Ovary (tissue), 9 donors: ENCODE data around the gene VPS13A. TPM values are rescaled to one million over a fixed set of nuclear protein-coding genes. Genes with fewer than 3 reads are reported as not detected.

Source experiments
- DNase-seq, 5 donors: peaks; one replicate each; pipeline ENCODE4 v3.0.0-alpha.2; 2019 to 2020
- H3K27ac ChIP-seq, 2 donors: fragments of 200-600 bp; one replicate each; pipeline versions ENCODE4 v1.5.1 to v1.8.0; 2019 to 2022
- H3K27me3 ChIP-seq: fragments of 200-600 bp; one replicate; pipeline ENCODE4 v1.8.0; 2022
- H3K36me3 ChIP-seq: fragments of 200-600 bp; sonication (generic); one replicate; pipeline ENCODE4 v1.5.1; 2019
- H3K4me1 ChIP-seq: one replicate; pipeline ENCODE4 v1.8.1; 2013; ENCODE audit warnings: mild to moderate bottlenecking, moderate library complexity; ENCODE audit not compliant: insufficient read depth
- H3K4me3 ChIP-seq: fragments of 200-600 bp; sonication (generic); one replicate; pipeline ENCODE4 v1.5.1; 2017
- H3K9me3 ChIP-seq, 2 donors: fragments of 200-600 bp in 1 of 2; sonication (generic) in 1 of 2; one replicate each; pipeline versions ENCODE4 v1.5.1 to v1.8.1; 2013 to 2019; ENCODE audit warnings: mild to moderate bottlenecking in 1 of 2, moderate library complexity in 1 of 2
- CTCF ChIP-seq, 3 donors: fragments of 450-650 bp in 2 of 3; fragments of 200-600 bp in 1 of 3; IDR thresholded peaks; one replicate each; pipeline versions ENCODE4 v1.5.1 to v1.8.0; 2016 to 2022; ENCODE audit warnings: antibody characterized with exemption in 3 of 3, mild to moderate bottlenecking in 1 of 3
- EP300 ChIP-seq: sonication (generic); formaldehyde crosslinking; IDR thresholded peaks from one replicate; pipeline ENCODE4 v1.6.1; 2017; ENCODE audit warnings: antibody characterized with exemption
- POLR2A ChIP-seq: fragments of 450-650 bp; IDR thresholded peaks from one replicate; pipeline ENCODE4 v1.6.1; 2017; ENCODE audit warnings: antibody characterized with exemption, mild to moderate bottlenecking, moderate library complexity
- WGBS, 3 donors: extraction: QIAGEN DNeasy Blood & Tissue Kit in 1 of 3; methylation state at CpG; one replicate each; pipeline versions ENCODE4 v1.1.5 to v1.1.7; 2013 to 2017; 5-methylcytosine and 5-hydroxymethylcytosine counted together
- intact Hi-C, 4 donors: fragments of 100-400 bp; cut with DNase I; formaldehyde crosslinking; loops; one replicate each; pipeline versions ENCODE4 v1.11.0 to v1.15.1; 2022 to 2023
- polyA plus RNA-seq, 2 donors: library from polyadenylated mRNA; stranded (reverse); fragments of 200-250 nt in 1 of 2; fragments of 350-450 nt in 1 of 2; fragmentation: Illumina TruSeq in 1 of 2; extraction: RNeasy Lipid Tissue Mini Kit (QIAGEN cat#74804) in 1 of 2; gene quantifications; one replicate each; pipeline ENCODE4 v1.2.3, GENCODE V29; 2013 to 2014
- total RNA-seq, 7 donors: library from RNA; depleted of rRNA in 2 of 7; stranded (reverse); fragments of >200 nt in 2 of 7; fragmentation: NEBNext Ultra II Directional in 3 of 7; extraction: Animal tissue kit (Norgen Biotek cat#: 25700) in 3 of 7; gene quantifications; one replicate each; pipeline versions ENCODE4 v1.1.0 to v1.2.4, GENCODE V29; 2016 to 2023
- donor health status: DM: no; HTN: no; CAD: no; lungs with moderate emphysema.
- donor health status: DM: no; HTN: no; CAD: no.
- donor health status: Bipolar disorder and iron deficiency.
- donor health status: DM: yes; HTN: yes; CAD: no.
- donor health status: DM: no; HTN: no; CAD: no.
- donor health status: DM: yes; HTN: yes; CAD: no.

The VPS13A gene
- total and polyA plus RNA-seq, 9 donors = 3.5 to 46.6 (median 13.5) TPM

DNA sequence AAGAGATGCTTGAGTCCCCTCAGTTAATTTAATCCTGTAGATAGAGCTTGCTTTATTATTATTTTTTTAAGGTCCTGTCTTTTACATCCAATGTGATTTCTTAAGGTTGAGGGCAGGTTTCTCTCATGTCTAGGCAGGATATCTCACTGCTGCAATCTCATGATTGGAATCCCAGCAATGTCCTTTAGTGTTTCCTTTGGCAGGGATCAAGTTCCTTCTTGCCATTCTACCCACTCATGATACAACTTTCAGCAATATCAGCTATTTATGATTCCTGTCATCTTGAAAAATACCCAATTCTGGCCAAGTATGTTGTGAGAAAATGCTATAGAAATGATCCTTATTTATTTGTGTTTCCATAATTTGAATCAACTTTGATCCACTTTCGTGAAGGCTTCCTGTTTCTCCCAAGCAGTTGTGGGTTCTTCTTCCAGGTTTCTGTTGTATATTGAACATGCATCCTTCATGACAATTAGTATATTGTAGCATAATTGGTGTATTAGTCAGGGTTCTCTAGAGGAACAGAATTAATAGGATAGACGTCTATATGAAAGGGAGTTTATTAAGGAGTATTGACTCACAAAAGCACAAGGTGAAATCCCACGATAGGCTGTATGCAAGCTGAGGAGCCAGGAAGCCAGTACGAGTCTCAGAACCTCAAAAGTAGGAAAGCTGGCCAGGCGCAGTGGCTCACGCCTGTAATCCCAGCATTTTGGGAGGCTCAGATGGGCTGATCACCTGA lies 18.4 kb upstream of the VPS13A start:
- TF ChIP-seq CTCF (IDR thresholded peaks at IDR 0.05) (no peak), POLR2A (no peak), EP300 (no peak)
- WGBS, 3 donors = 71 to 79% (median 72%) methylated on average over 6 of the region's 6 CpGs
- DNase-seq = no peak
- no peak overlapping the region for H3K27ac ChIP-seq
- H3K27me3 ChIP-seq = no peaks in the 10 kb centered on the region
- H3K36me3 ChIP-seq = no peaks in the 10 kb centered on the region
- no peaks in the 10 kb centered on the region for H3K9me3 ChIP-seq
- H3K4me1 ChIP-seq = no peaks in the 10 kb centered on the region
- H3K4me3 ChIP-seq = no peak overlapping the region
- intact Hi-C loops = loop anchor here in 2 of 4 donors (10.0 kb wide), 2 partner anchors 344 to 354 kb away; no protein-coding TSS in a partner anchor

- intact Hi-C loops = no loop called here
These were observed 16.1 kb upstream of the VPS13A start for GRCh38 chr9:77161191-77161590.

GRCh38 chr9:77161966-77162365 lies 15.4 kb upstream of the VPS13A start:
- no peaks in the 10 kb centered on the region for H3K27me3 ChIP-seq
- intact Hi-C loops = no loop called here
- H3K4me1 ChIP-seq = no peaks in the 10 kb centered on the region
- H3K36me3 ChIP-seq = no peaks in the 10 kb centered on the region
- H3K4me3 ChIP-seq = no peak overlapping the region
- no peak for DNase-seq
- TF ChIP-seq POLR2A (no peak), CTCF (IDR thresholded peaks at IDR 0.05) (no peak), EP300 (no peak)
- H3K27ac ChIP-seq = no peak overlapping the region
- no peaks in the 10 kb centered on the region for H3K9me3 ChIP-seq
- 27 to 53% (median 37%) methylated on average over 1 of the region's 1 CpG for WGBS, 3 donors

More at GRCh38 chr9:77161191-77161590, 16.1 kb upstream of the VPS13A start:
- Histone ChIP-seq H3K4me1 (no peaks in the 10 kb centered on the region), H3K27ac (no peak overlapping the region), H3K9me3 (no peaks in the 10 kb centered on the region), H3K36me3 (no peaks in the 10 kb centered on the region), H3K27me3 (no peaks in the 10 kb centered on the region), H3K4me3 (no peak overlapping the region)
- TF ChIP-seq POLR2A = no peak
- no peak for TF ChIP-seq CTCF (IDR thresholded peaks at IDR 0.05)
- TF ChIP-seq EP300 = no peak
- WGBS, 3 donors = 83 to 97% (median 85%) methylated on average over 3 of the region's 3 CpGs
- no peak for DNase-seq

GRCh38 chr9:77162366-77162765 lies 15.0 kb upstream of the VPS13A start:
- Histone ChIP-seq H3K27ac (no peak overlapping the region), H3K36me3 (no peaks in the 10 kb centered on the region), H3K9me3 (no peaks in the 10 kb centered on the region), H3K4me1 (no peaks in the 10 kb centered on the region), H3K4me3 (no peak overlapping the region), H3K27me3 (no peaks in the 10 kb centered on the region)
- 74 to 78% (median 78%) methylated on average over 4 of the region's 4 CpGs for WGBS, 3 donors
- no peak for DNase-seq
- TF ChIP-seq EP300 (no peak), CTCF (IDR thresholded peaks at IDR 0.05) (no peak), POLR2A (no peak)
- intact Hi-C loops = no loop called here
